Choroid plexus epithelial cell (primary cell): Measurements from ENCODE around the gene SPINK7.

Experiments used
- DNase-seq: peaks from one replicate; pipeline ENCODE4 v3.0.0-alpha.2; 2010; ENCODE audit warnings: low read depth
- H3K4me3 ChIP-seq: 2 replicates; pipeline ENCODE4 v1.5.1; 2011; ENCODE audit warnings: low read depth, mild to moderate bottlenecking, control low read depth, low read length, moderate library complexity
- CTCF ChIP-seq: conservative IDR thresholded peaks from 2 replicates; pipeline ENCODE4 v1.5.1; 2011; ENCODE audit warnings: low read depth, mild to moderate bottlenecking, control low read depth, inconsistent platforms, low read length, moderate library complexity

The SPINK7 gene

GRCh38 chr5:148347706-148348105 is 35.5 kb downstream of the SPINK7 start:
- DNase-seq = no peak
- H3K4me3 ChIP-seq = no peak overlapping the region
- TF ChIP-seq CTCF = no peak

- no peak overlapping the region for H3K4me3 ChIP-seq
- no peak for DNase-seq
- no peak for TF ChIP-seq CTCF
Measured at GRCh38 chr5:148352696-148353095, 40.5 kb downstream of the SPINK7 start.

GRCh38 chr5:148353634-148354033 is 41.4 kb downstream of the SPINK7 start:
- no peak for DNase-seq
- H3K4me3 ChIP-seq = no peak overlapping the region
- no peak for TF ChIP-seq CTCF

GRCh38 chr5:148364343-148364742 is 52.1 kb downstream of the SPINK7 start:
- DNase-seq = no peak
- no peak overlapping the region for H3K4me3 ChIP-seq
- no peak for TF ChIP-seq CTCF
